Embryonic facial prominence (tissue), 1 donor: ENCODE data around the gene DNAJB13.
"Not testable (repeated sequence)": the region's sequence is repeated elsewhere in the genome, so short reads cannot be mapped to it uniquely, and the experiment has no call there.

Source experiments
- DNase-seq: peaks from one replicate; pipeline ENCODE4 v3.0.0-alpha.2; 2016; ENCODE audit errors: extremely low spot score

DNAJB13 gene

DNA sequence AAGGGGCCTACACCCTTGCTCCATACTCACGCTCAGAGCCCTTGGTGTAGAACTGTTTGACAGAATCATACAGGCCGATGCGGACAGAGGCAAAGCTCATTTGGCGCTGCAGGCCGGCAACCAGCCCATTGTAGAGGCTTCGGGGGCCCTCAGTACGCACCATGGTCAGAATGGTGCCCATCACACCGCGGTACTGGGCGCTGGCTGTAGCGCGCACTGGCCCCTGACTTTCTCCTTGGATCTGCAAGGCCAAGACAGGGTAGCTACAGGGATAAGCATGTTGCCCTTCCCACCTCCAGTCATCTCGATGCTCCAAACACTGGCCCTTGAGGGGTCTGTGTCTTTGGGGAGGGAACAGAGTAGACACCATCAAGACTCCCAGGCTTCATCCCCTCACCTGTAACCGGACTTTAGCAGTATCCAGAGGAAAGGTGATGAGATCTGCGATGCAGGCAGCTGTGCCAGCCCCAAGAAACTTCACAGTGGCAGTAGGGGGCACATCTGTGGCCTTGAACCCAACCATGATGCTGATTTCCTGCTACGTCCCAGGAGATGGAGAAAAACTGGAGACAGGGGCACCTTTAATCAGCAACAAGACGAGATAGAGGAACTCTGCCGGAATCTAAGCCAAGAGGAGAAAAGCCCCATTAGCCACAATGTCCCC is 27.2 kb downstream of the DNAJB13 start:
- no peak for DNase-seq

DNA sequence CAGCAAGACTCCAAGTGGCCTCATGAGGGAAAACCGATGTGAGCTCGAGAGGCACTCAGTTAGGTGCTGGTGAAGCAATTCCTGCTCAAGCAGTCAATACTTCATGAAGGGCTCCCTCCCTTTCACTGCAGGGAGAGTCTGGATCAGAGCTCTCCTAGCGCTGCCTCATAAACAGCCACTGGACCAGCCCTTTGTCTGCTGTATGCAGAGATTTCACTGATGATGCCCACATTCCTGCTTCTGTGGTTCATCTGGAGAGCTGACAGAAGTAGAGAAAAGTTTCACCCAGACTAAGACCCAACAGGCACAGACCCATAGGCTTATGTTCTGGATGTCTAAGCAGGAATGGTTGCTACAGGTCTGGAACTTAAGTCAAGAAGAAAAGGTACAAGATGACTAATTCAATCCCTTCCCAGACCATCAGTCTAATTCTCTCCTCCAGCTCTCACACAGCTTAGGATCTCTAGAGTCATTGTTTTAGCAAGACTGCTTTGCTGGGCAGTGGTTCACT is 27.8 kb downstream of the DNAJB13 start:
- no peak for DNase-seq

DNA sequence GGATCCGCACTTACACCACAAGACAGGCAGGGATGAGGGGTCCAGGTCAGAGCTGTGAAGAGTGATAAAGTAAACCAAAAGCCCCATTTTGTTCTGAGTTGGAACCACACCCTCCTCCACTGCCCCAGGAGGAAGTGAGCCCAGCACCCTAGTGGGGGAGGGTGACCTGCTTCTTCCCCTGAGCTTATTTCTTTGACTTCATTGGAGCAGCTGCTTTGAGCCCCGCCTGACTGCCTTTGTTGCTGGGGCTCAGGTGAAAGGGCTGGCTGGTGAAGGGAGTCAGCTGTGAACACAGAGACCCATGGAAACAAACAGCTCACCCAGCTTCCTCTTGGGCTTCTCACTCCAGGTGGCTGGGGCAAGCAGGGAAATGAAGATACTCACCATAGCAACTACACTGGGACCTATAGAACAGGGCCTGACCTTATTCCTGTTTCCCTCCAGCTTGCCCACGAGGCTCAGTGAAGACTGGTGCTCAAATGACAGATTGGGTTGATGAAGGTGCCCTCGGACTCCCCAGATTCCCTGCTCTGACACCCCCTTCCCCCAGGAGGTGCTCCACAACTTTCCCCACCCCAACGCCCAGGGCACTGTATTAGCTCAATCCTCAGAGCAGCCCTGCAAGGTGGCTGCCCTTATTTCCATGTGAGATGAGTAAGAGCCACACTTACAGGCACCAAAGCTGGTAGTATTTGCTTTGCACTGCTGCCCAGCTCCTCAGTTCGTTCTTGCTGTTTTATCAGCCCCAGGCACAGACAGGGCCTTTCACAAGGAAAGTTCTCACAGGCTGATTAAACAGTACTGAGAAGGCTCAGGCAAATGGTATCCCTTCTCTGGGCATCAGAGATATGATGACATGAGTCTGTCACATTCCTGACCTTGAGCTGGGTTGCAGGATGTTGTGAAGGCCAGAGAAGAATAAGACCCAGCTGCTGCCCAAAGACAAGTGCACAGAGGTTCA is 29.5 kb downstream of the DNAJB13 start:
- DNase-seq, result no peak

DNA sequence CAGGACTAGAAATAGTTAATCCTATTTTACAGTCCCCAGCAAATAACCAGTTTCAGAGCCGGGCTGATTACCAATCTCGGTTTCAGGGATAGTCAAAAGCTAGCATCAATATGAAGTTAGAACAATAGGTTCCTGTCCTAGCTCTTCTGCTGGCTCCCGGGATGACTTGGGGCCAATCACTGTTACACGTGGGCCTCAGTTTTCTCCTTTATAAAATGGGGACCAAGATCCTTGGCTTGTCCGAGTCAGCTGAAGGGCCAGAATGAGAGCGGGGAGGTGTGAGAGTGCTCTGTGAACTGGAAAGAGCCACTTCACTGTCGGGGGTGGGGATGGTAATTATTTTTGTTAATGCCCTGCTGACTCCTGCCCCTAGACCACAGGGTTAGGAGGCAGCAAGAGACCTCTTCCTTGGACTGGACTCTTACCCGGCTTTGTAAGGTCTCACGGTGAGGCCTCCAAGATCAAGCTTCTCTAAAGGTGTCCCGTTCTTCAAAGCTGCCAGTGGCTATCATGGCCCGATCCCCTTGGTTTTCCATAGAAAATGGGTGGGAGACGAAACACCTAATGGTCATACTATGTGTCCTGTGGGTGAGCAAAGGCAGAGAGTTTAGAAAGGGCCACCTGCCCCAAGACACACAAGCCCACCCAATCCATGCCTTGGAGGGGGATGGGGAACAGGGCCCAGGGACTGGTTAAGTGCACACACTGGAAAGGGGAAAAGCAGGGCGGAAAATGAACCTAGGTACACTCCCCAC is 30.4 kb downstream of the DNAJB13 start:
- DNase-seq, result no peak

DNA sequence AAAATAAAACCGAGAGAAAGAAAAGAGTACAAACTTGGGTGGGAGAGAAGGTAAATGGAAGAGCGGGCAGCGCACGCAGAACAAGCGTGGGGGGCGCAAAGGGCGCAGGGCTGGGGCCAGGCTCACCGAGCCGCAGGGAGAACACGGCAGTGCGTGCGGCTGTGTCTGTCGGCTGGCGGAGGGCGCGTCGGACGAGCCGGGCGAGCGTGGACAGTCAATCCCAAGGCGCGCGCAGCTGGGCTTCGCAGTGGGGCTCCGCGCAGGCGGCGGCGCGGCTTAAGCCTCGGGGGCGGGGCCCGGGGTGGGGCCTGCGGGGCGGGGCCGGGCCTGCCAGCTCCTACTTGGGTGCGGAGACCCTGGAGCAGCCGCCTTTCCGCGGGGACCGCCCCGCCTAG is 31.8 kb downstream of the DNAJB13 start, which contains the start of gene UCP2:
Gene UCP2 (minus strand): TSS at position 249 of the 395 bp plus-strand sequence. CDS start 4,465 bp downstream, outside the sequence.
- DNase-seq, result peak; percentile 34

DNA sequence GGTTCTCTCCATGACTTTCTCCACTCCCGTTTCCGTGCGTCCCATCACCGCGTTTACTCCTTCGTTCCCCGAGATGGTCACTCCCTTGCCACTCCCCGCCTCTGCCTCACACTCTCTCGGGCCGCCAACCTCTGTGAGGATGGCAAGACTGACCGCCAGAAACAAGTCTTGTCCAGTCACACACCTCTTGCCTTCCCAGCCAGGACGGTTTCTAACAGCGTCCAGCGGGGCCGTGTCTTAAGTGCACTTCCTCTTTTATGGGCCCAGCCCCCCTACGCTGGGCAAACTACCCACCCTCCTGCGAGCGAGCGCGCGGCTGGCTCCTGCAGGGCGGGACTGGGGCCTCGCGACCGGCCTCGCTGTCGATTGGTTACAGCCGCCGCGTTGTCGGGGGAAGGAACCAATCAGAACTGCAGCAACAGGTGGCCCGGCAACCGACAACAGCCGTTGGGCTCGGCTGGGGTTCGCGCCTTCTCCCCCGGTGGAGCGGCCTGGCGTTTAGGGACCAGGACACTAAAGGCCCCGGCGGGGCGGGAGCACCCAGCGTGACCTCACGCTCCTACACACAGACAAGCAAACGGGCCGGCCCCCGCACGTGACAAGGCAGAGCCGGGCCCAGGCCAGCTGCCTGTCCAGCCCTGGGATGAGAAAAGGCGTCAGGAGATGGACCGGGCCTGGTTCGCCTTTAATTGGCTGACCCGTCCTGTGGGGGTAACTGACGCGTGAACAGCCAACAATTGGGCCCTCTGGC is 32.3 kb downstream of the DNAJB13 start:
- peak; percentile 48 for DNase-seq

DNA sequence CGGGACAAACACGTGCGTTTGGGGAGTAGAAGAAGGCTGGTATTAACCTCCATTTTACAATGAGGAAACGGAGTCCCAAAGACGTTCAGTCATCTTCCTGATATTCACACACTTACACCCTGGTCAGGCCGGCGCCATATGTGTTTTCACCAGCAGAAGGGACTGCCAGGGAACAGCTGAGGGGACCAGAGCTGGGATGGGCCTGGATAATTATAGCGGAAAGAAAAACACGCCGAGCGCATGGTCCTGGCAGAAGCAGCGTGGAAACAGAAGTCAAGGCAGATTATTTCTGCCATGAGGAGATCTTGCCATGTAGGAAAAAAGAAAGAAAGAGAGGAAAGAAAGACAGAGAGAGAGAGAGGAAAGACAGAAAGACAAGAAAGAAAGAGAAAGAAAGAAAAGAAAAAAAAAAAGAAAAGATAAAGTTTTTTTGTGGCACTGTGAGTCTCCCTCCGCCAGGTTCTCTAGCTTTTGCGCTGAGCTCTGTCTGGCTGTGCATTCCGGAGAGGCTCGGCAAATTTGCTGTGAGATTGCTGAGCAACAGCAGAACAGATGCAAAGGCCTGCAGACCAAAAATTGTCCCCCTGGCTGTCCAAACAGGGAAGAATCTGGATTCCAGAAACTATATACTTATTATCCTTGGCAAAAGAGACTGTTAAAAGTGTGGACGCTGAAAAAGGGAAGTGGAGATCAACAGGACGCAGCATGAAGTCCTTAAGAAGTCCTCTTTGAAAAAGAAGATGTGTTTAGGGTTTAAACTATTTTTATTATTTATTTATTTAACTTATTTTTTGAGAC is 33.1 kb downstream of the DNAJB13 start:
- DNase-seq, result no peak

DNA sequence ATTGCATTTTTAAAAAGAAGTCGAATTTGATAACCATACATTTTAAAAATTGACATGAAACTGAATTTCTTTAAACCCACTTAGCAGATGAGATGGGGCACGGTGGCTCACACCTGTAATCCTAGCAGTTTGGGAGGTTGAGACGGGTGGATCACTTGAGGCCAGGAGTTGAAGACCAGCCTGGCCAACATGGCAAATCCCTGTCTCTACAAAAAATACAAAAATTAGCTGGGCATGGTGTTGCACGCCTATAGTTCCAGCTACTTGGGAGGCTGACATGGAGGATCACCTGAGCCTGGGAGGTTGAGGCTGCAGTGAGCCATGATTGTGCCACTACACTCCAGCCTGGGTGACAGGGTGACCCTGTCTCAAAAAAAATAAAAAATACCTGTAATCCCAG is 34.8 kb downstream of the DNAJB13 start:
- not testable (repeated sequence) for DNase-seq

DNA sequence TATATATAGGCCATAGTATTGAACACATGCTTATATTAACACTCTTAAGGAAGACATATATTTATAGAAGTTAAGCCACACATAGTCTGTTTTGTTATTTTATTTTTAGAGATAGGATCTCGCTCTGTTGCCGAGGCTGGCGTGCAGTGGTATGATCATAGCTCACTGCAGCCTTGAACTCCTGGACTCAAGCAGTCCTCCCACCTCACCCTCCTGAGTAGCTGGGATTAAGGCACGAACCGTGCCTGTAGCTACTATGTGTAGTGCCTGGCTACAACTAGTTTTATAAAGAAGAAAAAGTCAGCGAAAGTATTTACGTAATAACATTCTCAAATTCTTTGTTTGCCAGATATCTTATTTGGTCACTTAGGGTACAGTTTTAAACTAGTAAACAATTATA is 37.4 kb downstream of the DNAJB13 start:
- DNase-seq, result no peak

DNA sequence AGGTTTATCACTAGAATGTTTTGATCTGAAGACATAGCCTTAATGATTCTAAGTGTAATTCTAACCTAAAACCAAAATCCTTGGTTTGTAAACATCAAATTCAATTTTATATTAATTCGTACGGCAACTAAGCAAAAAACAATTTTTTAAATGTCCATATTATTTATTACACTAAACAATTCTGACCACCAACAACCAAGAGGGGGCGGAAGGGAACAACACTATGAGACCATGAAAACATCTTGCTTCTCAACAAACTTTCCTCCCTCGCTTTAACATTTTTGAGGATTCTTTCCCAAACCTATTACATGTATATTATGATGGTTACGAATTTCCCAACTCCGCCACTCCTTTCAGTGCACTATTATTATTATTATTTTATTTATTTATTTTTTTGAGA is 38.3 kb downstream of the DNAJB13 start:
- no peak for DNase-seq

DNA sequence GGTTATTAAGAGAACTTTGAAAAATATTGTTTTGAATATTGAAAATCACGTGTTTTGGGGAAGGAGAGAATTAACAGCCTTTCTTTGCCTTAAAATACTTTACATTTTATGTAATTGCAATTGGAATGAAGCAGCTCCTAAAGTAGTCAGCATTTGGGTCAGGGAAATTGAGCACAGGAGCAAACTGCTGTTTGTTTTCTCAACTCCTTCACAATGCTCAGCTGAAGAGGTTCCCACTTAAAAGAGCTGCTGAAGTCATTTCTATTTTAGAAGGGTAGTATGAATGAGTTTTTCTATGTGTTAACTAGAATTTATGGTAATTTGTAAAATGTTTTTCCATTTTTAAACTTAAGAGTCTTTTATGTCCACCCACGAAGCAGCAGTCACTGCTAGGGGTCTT is 39.9 kb downstream of the DNAJB13 start:
- DNase-seq, result no peak

DNA sequence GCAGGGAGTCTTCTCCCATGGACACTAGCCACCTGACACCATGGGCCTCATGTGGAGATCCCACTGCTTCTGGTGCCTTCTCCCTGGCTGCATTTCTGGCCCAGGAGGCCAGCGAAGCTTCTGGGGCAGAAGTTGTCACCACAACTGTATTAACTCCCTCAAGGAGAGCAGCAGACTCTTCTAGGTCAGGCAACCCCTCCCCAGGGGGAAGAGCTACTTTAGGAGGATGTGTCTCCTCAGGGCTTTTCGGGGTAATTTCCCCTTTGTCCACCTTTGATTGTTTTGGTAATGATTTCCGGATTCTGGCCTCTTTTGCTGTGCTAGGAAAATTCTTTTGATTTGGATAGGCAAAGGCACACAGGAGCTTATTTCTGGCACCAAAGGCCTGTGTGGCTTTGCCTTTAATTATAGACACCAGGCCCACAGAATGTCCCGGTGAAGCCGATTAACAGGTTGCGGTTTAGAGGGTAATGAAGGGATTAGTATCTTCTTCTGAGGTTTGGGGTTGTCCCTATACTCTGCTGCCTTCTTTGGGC is 40.7 kb downstream of the DNAJB13 start:
- no peak for DNase-seq

DNA sequence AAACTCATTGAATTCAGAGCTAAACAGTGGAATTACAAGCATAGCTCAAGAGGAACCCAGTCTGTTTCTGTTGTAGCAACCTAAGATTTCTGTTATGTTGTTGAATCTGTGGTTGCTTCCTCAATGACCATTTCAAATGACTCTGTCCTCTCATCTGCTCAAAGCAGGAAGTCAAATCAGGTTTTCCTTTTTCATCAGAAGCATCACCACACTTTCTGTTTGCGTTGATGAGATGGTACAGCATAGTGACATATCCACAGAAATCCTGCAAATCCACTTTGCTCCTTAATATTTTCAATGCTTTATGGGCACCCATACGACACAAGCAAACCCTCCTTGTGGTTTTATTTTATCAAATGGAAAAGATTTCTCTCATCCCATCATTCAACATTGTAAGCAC is 44.4 kb downstream of the DNAJB13 start:
- no peak for DNase-seq

DNA sequence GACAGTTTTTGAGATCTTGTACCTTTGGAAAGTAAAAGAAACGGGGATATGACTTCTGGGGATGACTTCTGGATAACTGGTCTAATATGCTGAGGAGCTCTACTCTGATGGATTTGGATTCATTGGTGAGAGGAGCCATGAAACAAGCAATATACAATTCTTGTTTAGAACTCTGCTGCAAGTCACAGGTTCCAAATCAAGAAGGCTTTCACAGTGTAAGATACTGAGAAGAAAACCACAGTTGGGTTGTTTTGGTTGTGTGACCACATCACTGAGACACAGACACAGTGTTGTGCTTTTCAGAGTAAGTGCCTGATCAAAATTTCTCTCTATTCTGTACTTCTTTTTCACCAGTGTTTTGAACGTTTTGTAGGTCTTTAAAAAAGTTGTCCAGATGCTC is 44.9 kb downstream of the DNAJB13 start:
- DNase-seq, result no peak

DNA sequence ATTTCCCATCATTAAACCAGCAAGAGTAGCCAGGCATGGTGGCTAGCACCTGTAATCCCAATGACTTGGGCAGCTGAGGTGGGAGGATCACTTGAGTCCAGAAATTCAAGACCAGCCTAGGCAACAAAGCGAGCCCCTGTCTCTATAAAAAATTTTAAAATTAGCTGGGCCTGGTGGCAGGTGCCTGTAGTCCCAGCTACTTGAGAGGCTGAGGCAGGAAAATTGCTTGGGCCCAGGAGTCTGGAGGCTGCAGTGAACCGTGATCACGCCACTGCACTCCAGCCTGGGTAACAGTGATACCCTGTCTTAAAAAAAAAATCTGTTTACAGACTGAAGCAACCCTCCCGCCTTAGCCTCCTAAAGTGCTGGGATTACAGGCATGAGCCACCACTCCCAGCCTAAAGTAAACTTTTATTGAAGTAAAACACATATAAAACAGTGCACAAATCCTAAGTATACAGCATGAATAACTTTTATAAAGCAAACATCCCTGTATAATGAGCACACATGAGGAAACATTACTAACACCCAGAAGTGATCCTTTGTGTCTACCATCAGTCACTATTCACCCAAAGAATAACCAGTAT is 45.4 kb downstream of the DNAJB13 start:
- DNase-seq, result no peak

DNA sequence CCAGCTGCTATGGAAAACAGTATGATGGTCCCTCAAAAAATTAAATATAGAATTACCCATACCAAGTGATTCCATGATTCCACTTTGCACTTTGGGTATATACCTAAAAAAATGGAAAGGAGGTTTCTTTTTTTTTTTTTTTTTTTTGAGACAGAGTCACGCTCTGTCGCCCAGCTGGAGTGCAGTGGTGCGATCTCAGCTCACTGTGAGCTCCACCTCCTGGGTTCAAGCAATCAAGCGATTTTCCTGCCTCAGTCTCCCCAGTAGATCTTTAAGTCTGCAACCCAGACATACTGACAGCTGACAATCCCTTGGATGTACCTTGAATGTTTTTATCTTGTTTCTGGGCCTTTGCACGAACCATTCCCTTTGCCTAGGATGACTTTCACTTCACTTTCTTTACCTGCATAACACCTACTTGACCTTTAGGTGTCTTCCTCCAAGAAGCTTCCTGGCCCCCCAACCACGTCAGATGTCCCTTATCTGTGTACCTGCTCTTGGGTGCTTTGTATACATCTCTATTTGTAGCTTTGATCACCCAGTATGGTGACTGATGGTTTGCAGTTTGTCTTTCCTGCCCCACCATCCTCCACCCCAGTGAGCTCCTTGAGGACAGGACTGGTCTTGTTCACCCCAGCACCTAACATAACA is 46.4 kb downstream of the DNAJB13 start:
- DNase-seq, result no peak

DNA sequence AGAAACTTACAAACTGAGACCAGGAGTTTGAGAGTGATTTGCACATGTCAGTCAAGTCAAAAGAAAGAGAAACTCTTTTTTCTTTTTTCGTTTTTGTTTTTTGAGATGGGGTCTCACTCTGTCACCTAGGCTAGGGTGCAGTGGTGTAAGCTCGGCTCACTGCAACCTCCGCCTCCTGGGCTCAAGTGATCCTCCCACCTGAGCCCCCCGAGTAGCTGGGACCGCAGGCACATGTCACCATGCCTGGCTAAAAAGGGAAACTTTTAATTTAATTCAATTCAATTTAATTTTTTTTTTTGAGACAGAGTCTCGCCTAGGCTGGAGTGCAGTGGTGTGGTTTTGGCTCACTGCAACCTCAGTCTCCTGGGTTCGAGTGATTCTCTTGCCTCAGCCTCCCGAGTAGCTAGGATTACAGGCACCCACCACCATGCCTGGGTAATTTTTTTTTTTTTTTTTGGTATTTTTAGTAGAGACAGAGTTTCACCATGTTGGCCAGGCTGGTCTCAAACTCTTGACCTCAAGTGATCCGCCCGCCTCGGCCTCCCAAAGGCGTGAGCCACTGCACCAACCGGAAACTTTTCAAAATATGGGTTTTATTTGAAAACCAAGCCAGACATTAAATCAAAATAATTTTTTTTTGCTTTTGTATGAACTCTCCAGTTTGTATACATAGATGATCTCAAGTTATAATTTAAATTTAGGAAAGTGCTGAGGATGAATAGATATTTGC is 48.2 kb downstream of the DNAJB13 start:
- DNase-seq, result no peak

DNA sequence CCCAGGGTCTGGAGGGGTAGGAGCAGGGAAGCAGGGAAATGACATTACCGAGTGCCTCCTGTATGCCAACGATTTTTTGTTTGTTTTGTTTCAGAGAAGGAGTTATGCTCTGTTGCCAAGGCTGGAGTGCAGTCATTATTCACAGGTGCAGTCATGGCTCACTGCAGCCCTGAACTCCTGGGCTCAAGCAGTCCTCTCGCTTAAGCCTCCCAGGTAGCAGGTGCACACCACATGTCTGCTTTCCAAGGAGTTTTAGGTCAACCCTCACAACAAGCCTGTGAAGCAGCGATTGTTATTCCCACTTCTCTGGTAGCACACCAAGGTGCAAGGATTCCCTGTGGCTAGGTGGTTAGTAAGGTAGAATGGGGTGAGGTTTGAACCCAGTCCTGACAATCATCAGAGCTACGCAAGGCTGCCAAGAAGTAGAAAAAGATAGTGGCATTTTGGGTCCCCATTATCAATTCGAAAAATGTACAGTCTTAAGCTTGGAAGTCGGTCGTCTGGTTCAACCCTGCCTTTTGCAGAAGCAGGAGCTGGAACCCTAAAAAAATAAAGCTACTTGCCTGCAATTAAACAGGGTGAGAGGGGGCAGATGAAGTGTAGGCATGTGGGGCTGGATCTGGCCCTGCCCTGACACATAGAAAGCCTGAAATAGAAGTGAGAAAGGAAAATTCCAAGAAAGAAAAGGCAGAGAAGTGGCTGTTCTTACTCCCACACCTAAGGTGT is 48.9 kb downstream of the DNAJB13 start:
- DNase-seq, result no peak
